LNCaP clone FGC (cell line): Measurements from ENCODE around the gene HDAC4.
A peak's percentile ranks its signal among the peaks of the same experiment; 100 is the strongest.

Experiments used
- DNase-seq: peaks from one replicate; pipeline ENCODE4 v3.0.0-alpha.2; 2011; ENCODE audit warnings: low read depth
- H3K4me3 ChIP-seq: 2 replicates; pipeline ENCODE4 v1.5.1; 2011; ENCODE audit warnings: mild to moderate bottlenecking, low read depth, low read length, control low read depth
- CTCF ChIP-seq: IDR thresholded peaks from 2 replicates; pipeline ENCODE4 v1.5.1; 2012; ENCODE audit warnings: mild to moderate bottlenecking; ENCODE audit not compliant: control insufficient read depth, insufficient read depth; ENCODE audit errors: extremely low read depth

Gene HDAC4

GRCh38 chr2:239348563-239349452 lies 52.0 kb downstream of the HDAC4 start:
- DNase-seq: peak; percentile 63
- no peak for TF ChIP-seq CTCF

GRCh38 chr2:239346676-239347075 lies 54.1 kb downstream of the HDAC4 start:
- no peak for DNase-seq
- TF ChIP-seq CTCF: no peak
- no peak overlapping the region for H3K4me3 ChIP-seq

More at GRCh38 chr2:239348563-239349452, 52.0 kb downstream of the HDAC4 start:
- H3K4me3 ChIP-seq: no peak overlapping the region

DNA sequence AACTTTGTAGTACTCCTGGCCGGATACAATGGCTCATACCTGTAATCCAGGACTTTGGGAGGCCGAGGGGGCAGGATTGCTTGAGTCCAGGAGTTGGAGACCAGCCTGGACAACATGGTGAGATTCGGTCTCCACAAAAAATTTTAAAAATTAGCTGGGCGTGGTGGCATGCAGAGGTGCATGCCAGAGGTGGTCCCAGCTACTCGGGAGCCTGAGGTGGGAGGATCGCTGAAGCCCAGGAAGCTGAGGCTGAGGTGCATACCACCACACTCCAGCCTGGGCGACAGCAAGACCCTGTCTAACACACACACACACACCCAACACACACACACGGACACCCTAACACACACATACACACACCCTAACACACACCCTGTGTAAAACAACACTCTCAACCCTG lies 55.6 kb downstream of the HDAC4 start:
- H3K4me3 ChIP-seq: no peak overlapping the region
- TF ChIP-seq CTCF: no peak
- DNase-seq: no peak

- DNase-seq: no peak
- no peak for TF ChIP-seq CTCF
Measured at GRCh38 chr2:239344857-239345216, 56.0 kb downstream of the HDAC4 start.

GRCh38 chr2:239343946-239344856 lies 56.6 kb downstream of the HDAC4 start:
- H3K4me3 ChIP-seq: no peak overlapping the region
- DNase-seq: no peak
- TF ChIP-seq CTCF: no peak

More at GRCh38 chr2:239344857-239345216, 56.0 kb downstream of the HDAC4 start:
- no peak overlapping the region for H3K4me3 ChIP-seq

DNA sequence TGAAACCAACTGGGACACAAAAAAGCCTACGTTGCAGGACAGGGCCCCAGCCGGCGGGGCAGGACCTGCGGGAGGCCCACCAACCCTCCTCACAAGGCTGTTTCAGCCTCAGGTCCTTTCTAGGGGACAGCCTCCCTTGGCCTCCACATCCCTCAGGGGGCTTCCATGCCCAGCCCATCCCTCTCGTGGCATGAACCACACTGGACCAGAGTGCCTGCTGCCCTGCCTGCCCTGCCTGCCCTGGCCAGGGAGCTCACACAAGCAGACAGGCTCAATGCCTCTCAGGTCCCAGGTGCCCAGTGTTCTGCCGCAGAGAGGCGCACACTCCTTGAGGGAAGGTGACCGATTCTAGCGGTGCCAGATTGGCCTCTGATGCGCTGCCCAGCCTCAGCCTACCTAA lies 57.4 kb downstream of the HDAC4 start:
- H3K4me3 ChIP-seq: no peak overlapping the region
- TF ChIP-seq CTCF: no peak
- DNase-seq: no peak
